ENCODE data around the gene FAM50A. TPM values are rescaled to one million over a fixed set of nuclear protein-coding genes. Genes with fewer than 3 reads are reported as not detected.

Gene FAM50A
- total and polyA plus RNA-seq, 4 donors: 10.9 to 25.1 (median 14.0) TPM

DNA sequence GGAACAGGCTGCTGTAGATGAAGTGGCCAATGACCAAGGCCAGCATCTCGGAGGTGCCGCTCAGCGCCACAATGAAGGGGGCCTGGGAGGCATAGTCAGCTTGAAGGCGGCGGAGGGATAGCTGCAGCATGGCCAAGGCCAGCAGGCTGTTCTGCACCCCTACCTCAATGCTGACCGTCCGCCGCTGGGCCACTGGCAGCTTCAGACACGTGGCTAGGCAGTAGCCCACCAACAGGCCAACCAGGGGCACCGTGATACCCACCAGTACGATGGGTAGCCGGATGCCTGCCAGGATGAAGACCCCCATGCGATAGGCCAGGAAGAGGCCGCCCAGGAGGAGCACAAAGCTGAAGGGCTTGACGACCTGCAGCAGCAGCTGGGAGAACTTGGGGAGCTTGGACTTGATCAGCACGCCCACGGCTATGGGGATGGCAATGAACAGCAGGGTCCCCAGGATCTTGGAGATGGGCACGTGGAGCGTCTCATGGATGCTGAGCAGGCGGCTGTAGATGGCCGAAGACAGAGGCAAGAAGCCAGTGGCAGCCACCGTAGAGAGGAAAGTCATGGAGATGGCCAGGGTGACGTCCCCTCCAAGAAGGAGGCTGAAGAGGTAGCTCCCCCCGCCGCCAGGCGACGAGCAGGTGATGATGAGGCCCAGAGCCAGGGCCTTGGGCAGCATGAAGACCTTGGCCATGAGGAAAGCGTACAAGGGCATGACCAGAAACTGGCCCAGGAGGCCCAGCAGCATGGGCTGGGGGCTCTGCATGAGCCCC, 43.8 kb downstream of the FAM50A start (continued):
- TF ChIP-seq, protein P1, sequence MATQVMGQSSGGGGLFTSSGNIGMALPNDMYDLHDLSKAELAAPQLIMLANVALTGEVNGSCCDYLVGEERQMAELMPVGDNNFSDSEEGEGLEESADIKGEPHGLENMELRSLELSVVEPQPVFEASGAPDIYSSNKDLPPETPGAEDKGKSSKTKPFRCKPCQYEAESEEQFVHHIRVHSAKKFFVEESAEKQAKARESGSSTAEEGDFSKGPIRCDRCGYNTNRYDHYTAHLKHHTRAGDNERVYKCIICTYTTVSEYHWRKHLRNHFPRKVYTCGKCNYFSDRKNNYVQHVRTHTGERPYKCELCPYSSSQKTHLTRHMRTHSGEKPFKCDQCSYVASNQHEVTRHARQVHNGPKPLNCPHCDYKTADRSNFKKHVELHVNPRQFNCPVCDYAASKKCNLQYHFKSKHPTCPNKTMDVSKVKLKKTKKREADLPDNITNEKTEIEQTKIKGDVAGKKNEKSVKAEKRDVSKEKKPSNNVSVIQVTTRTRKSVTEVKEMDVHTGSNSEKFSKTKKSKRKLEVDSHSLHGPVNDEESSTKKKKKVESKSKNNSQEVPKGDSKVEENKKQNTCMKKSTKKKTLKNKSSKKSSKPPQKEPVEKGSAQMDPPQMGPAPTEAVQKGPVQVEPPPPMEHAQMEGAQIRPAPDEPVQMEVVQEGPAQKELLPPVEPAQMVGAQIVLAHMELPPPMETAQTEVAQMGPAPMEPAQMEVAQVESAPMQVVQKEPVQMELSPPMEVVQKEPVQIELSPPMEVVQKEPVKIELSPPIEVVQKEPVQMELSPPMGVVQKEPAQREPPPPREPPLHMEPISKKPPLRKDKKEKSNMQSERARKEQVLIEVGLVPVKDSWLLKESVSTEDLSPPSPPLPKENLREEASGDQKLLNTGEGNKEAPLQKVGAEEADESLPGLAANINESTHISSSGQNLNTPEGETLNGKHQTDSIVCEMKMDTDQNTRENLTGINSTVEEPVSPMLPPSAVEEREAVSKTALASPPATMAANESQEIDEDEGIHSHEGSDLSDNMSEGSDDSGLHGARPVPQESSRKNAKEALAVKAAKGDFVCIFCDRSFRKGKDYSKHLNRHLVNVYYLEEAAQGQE (IDR thresholded peaks at IDR 0.05): no peak
- TF ChIP-seq, protein P2, sequence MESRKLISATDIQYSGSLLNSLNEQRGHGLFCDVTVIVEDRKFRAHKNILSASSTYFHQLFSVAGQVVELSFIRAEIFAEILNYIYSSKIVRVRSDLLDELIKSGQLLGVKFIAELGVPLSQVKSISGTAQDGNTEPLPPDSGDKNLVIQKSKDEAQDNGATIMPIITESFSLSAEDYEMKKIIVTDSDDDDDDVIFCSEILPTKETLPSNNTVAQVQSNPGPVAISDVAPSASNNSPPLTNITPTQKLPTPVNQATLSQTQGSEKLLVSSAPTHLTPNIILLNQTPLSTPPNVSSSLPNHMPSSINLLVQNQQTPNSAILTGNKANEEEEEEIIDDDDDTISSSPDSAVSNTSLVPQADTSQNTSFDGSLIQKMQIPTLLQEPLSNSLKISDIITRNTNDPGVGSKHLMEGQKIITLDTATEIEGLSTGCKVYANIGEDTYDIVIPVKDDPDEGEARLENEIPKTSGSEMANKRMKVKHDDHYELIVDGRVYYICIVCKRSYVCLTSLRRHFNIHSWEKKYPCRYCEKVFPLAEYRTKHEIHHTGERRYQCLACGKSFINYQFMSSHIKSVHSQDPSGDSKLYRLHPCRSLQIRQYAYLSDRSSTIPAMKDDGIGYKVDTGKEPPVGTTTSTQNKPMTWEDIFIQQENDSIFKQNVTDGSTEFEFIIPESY (IDR thresholded peaks at IDR 0.05): no peak
- TF ChIP-seq RAD21 (IDR thresholded peaks at IDR 0.05): no peak
- no peak for TF ChIP-seq HNF4G (IDR thresholded peaks at IDR 0.05)

DNA sequence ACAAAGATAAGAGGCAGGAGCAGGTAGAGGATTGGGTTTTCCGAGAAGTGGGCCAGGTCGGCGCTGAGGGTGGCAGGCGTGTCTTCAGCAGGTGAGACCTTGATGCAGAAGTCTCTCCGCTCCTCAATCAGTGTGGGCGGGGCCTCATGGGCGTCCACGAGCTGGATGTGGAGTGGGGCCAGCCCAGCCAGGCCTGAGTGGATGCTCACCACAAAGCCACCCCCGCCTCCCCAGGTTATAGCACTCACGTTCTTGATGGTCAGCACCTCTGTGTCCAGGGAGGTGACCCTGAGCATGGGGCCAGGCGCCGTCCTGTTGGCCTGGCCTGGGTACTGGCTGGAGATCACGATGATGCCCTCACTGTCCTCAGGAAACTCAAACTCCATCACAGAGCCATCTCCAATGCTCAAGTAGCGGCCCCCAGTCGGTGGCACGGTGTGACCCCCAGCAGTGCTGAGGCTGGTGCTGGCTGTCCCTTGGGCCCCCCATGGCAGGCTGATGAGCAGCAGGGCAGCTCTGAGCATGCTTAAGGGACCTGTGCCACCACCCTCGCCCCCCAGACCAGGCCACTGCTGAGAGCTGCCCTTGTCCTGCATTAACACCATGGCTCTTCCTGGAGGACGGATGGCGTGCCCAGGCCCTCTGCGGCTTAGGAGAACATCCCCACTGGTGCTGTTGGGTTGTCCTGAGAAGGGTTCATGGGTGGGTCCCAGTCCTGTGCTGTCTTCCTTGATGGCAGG, 44.6 kb downstream of the FAM50A start:
- no peak for DNase-seq (ENCODE audit: low spot score)
- Histone ChIP-seq H3K27ac (ENCODE audit: low read depth in 1 of 2, low read length in 2 of 2) (no peak overlapping the region), H3K27me3 (ENCODE audit: control insufficient read depth in 4 of 4, insufficient read depth in 4 of 4, low read length in 3 of 4) (no peaks in the 10 kb centered on the region), H3K9me3 (ENCODE audit: control insufficient read depth in 4 of 4, low read length in 3 of 4) (no peaks in the 10 kb centered on the region), H3K4me3 (ENCODE audit: low read depth in 1 of 3, low read length in 3 of 3) (no peak overlapping the region), H3K9ac (ENCODE audit: low read depth in 1 of 2, low read length in 2 of 2) (no peak overlapping the region), H3K4me1 (ENCODE audit: control insufficient read depth in 4 of 4, insufficient read depth in 4 of 4, low read length in 3 of 4) (peaks cover 11 to 36% (median 20%) of the 10 kb centered on the region in 4 donors), H3K36me3 (ENCODE audit: control insufficient read depth in 4 of 4, insufficient read depth in 3 of 4, low read depth in 1 of 4, low read length in 3 of 4) (peaks cover 0 to 6% (median 2%) of the 10 kb centered on the region in 4 donors)
- TF ChIP-seq, protein P3, sequence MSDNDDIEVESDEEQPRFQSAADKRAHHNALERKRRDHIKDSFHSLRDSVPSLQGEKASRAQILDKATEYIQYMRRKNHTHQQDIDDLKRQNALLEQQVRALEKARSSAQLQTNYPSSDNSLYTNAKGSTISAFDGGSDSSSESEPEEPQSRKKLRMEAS (IDR thresholded peaks at IDR 0.05): no peak
- TF ChIP-seq TAF1 (conservative IDR thresholded peaks at IDR 0.05): no peak
- no peak for TF ChIP-seq EGR1 (IDR thresholded peaks at IDR 0.05; ENCODE audit: low read depth in 2 of 2)
- TF ChIP-seq, protein P1 (IDR thresholded peaks at IDR 0.05): no peak
- no peak for TF ChIP-seq JUND (IDR thresholded peaks at IDR 0.05)
- TF ChIP-seq YY1 (IDR thresholded peaks at IDR 0.05): no peak
- no peak for TF ChIP-seq SP1 (IDR thresholded peaks at IDR 0.05)
- TF ChIP-seq HNF4G (IDR thresholded peaks at IDR 0.05): no peak
- TF ChIP-seq RAD21 (IDR thresholded peaks at IDR 0.05): no peak
- no peak for TF ChIP-seq GABPA (IDR thresholded peaks at IDR 0.05 in 1 of 2, conservative IDR thresholded peaks at IDR 0.05 in 1 of 2)
- TF ChIP-seq, protein P2 (IDR thresholded peaks at IDR 0.05): no peak
- no peak for TF ChIP-seq FOXA2 (IDR thresholded peaks at IDR 0.05)
- TF ChIP-seq HNF4A (conservative IDR thresholded peaks at IDR 0.05): no peak
- TF ChIP-seq, protein P4, sequence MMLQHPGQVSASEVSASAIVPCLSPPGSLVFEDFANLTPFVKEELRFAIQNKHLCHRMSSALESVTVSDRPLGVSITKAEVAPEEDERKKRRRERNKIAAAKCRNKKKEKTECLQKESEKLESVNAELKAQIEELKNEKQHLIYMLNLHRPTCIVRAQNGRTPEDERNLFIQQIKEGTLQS (IDR thresholded peaks at IDR 0.05): no peak
- no peak for TF ChIP-seq RXRA (IDR thresholded peaks at IDR 0.05)
- TF ChIP-seq, protein P5, sequence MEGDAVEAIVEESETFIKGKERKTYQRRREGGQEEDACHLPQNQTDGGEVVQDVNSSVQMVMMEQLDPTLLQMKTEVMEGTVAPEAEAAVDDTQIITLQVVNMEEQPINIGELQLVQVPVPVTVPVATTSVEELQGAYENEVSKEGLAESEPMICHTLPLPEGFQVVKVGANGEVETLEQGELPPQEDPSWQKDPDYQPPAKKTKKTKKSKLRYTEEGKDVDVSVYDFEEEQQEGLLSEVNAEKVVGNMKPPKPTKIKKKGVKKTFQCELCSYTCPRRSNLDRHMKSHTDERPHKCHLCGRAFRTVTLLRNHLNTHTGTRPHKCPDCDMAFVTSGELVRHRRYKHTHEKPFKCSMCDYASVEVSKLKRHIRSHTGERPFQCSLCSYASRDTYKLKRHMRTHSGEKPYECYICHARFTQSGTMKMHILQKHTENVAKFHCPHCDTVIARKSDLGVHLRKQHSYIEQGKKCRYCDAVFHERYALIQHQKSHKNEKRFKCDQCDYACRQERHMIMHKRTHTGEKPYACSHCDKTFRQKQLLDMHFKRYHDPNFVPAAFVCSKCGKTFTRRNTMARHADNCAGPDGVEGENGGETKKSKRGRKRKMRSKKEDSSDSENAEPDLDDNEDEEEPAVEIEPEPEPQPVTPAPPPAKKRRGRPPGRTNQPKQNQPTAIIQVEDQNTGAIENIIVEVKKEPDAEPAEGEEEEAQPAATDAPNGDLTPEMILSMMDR (IDR thresholded peaks at IDR 0.05; ENCODE audit: low read depth, low read length, missing input control): no peak
- TF ChIP-seq NR2F2 (IDR thresholded peaks at IDR 0.05): no peak
- TF ChIP-seq FOXA1 (IDR thresholded peaks at IDR 0.05): no peak
- WGBS: 95% methylated on average over 20 of the region's 20 CpGs

All from liver (tissue), 9 donors.